GF-D8 (cell line): ENCODE data around the gene PAX5.

Source experiments
- DNase-seq: peaks from one replicate; lab custom pipeline; 2025; lab: John Stamatoyannopoulos, UW

The PAX5 gene

DNA sequence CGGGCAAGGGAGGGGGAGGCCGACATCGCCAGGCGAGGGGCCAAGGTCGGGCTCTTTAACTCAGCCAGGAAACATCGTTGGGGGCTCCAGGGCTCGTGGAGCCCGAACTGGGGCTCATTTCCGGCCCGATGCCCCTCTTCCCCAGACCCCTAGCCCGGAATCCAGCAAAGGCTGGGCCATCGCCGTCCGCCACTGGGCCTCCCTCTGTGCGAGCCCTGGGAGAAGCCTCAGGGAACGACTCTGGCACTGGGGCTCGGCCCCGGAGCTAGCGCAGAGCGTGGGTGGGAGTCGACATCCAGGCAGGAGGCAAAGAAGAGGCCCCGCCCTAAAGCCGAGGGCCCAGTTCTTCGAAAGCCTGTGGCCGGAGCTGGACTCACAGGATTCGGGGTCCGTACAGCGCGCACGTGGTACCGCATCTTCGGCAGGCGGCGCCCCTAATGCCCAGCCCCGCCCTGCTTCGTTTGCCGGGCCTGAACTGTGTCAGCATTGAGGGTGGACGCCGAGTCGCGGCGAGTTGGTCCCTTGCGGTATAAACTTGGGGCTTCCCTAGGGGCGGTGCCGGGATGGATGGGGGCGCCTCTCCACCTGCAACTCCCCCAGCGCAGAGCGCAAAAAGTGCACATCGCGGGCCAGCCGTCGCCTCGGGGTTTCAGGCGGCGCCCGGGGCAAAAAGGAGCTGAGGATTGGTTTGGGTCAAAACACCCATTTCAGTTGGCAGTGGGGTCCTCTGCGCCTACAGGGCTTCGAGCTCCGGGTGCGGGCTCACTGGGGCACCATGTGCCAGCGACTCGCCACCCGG lies 3.6 kb upstream of the PAX5 start:
- DNase-seq, result peak; percentile 30

DNA sequence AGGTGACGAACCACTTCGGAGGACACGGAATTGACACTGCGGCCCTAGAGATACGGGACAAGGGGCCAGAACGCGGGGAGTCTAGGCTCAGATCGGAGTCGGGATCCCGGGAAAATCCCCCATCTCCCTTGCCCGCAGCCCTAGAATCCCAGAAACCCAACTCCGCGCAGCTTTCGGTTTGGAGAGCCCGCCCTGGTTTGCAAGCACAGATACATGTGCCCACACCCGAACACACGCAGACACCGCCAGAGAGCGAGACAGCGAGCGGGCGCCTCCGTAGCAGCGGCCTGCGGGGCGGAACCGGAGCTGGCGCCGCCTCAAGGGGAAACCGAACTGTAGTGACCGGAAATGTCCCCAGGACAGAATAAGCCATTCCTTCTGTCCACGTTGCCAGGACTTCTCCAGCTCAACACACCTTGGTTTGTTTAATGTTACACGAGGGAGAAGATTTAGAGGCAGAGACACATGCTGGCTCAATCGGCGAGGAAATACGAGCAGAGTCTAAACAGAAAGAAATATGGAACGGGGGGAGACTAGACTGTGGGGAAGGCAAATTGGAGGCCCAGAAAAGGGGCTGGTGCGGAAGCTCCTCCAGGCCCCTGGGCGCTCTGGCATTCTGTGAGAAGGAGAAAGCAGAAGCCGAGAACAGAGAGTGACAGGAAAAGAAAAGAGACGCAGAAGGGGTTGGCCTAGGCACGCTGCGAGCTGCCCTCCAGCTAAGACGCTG lies 2.9 kb upstream of the PAX5 start:
- peak; percentile 60 for DNase-seq

DNA sequence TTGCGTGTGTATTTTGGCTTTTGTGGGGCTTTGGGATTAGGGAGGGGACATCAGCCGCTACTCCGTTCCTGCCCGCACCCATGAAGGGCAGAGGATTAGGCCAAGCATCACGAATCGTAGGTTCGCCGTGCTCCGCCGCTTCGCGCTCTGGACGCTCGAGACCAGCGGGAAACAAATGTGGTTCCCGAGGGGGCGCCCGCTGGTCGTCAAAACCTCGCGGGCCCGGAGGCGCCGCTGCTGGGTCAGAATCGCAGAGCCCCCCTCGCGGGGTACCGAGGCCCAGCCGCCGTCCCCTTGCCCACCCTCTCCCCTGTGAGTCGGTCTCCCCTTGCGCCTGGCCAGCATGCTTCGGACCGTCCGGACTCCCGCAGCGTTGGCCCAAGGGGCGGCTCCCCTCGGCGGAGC lies 2.3 kb upstream of the PAX5 start:
- peak; percentile 28 for DNase-seq

DNA sequence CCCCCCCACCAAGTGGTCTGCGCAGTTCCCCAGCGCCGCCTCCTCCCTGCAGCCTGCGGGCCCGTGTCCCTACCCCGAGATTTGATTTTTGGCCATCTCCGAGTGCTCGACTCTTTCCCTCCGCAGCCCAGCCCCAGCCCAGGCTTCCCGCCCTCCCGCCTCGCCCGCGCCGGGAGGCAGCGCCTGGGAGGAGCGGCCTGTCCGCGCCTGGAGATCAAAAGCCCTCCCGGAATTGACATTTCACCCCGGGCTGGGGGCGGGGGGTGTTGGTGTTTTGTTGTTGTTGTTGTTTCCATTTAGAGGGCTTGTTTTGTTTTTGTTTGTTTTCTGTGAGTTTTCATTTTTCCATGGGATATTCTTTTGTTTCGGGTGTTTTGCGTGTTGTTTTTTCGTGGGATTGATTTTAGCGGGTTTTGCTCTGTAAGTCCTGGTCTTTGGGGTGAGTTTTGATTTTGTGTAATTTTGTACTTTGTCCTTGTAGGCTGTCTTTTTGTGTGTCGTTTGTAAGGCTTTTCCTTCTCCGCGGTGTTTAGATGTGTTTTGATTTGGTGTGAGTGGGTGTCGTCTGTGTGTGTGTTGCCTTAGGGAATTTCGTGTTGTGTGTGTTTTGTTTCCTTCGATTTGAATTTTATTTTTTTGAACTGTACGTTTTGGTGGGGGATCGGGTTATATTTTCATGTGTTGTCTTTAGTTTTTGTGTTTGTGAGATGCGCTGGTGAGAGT lies 1.7 kb upstream of the PAX5 start:
- DNase-seq, result no peak

DNA sequence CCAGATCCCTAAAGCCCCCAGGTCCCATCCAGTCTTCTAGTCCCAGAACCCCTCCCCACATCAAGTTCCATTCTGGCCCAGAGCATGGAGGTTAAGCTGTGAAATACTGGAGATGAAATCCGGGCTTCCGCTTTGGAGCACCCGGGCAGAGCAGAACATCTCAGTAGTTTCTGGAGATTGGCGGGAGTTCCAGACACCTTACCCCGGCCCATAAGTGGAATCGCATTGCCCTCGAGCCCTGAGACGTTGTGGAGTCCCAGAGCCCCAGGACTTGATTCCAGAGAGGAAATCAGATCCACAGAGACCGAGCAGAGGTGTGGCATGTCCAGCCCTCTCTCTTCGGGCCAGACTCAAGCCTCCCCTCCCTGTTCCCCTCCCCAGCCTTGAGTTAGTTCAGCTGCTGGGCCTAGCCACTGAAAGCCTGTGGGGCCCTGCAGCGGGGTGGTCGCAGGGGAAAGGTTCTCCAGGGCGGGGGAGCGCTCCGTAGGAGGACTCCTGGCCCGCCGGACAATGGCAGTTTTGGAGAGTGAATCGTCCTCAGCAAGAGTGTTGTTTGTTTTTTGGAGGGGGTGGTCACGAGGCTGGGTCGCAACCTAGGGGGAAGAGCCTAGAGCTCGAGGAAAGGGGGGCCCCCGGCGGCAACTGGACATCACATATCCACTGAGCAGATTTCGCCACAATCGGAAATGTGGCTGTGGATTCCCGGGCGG lies 1.0 kb upstream of the PAX5 start:
- peak; percentile 53 for DNase-seq

GRCh38 chr9:37034305-37034937 lies 353 bp upstream of the PAX5 start:
- peak; percentile 54 for DNase-seq

DNA sequence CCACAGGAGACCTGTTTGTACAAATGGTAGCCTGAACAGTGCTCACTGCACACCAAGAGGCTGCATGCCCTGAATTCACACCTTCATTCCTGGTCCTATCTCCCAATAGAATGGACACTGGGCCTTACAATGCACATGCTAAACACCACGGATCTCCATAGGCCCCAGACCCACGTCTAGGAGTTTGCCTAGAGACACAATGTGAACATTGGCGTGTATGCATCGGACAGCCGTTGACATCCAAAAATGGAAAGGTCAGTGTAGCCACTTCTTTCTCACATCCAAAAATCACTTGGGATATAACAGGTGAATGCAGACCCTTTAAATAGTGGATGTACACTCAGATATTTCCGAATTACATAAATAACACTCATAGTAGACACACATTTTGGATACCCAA lies 927 bp downstream of the PAX5 start:
- no peak for DNase-seq

DNA sequence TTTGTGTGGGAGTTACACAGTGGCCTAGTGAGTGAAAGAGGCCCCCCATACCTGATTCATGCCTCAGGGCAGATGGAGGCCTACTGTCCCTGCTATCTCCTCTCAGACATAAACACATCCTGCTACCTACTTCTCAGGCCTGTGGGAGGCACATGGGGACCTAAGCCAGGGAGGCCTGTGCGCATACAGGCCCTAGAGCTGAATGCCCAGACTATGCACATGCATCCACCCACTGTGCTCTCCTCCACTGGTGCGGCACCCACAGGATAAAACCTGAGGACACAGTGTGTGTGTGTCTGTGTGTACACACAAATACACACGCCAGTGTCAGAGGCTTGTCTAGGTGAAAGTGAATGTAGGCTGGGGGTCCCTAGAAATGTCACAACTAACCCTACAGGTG lies 1.4 kb downstream of the PAX5 start:
- no peak for DNase-seq

DNA sequence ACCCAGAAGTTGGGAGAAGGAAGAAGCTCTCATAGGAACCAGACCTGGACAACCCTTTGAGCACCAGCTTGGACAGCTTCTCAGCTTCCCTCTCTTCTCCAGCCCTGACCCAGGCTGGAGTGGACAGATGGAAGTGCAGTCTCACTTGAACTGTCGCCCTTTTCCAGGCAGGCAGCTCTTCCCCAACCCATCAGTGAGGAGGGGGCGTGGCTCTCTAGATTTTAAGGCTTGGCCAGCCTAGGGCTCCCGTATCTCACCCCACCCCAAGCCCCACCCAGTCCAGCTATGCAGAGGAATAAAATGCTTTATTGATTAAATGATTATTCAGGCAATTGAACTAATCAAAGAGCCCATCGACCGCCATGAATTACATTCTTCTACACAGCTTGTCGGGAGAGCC lies 2.2 kb downstream of the PAX5 start:
- no peak for DNase-seq

DNA sequence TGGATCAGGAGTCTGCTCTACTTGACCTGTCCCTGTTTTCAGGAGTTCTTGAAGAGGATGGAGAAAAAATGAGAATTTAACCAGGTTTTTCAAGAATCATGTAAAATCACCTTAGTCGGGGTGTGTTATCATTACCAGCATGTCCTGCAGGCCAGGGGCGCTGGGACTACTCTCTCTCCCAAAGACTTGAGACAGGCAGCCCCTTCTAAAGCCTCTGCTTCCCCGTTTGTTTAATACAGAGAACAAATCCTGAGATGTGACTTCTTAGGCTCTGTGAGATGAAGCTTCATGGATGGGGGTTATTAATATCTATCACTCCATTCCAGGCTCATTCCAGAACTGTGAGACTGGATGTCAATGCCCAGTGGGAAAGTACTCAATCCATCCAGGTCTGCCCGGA lies 3.0 kb downstream of the PAX5 start:
- no peak for DNase-seq

DNA sequence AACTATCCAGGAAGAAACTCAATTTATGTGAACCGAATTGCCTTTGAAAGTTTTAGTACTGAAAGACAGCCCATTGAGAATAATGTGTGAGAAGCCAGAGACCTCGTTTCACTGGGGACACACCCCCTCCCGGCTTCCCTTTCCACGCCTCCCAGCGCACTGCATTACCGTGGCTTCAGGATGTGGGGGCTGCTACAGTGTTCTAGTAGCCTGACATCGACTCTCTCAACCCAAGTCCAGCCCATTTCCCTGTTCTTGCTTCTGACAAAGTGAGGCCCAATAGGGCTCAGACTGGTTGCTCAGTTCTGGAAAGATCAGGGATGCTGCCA lies 3.5 kb downstream of the PAX5 start:
- DNase-seq, result no peak

DNA sequence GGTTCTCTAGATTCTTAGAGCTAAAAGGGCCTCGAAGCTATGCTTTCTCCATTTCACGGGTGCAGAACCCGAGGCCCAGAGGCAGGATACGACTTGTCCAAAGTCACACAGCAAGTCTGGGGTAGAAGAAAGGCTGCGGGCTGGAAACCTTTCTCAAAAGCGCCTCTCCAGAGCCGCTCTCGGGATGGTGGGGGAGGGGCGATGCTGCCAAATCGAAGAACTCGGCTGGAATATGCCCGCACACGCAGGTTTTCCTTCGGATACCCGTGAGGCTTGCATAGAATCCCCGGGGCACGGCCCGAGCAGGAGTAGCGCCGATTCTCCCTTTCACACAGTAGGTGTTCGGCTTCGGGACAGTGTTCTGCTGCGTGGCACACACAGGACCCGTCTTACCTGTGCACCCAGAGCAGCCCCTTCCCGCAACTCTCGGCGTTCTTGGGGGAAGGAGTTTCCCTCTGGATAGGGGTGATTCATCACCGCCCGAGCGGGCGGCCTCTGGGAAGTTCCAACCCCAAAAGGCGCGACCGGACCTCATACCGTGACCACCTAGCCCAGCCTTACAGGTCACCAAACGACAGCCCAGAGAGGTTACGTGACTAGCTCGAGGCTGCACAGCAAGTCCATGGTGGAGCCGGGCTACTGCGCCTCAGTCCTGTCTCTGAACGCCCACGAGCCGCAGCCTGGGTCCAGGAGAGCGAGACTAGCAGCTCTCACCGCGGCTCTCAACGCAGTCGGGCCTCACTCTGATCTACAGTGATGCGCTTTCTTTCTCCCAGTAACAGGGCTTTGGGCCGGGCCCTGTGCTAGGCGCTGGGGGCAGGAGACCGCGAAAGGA lies 4.1 kb downstream of the PAX5 start:
- DNase-seq, result no peak

- DNase-seq, result no peak
These were observed 4.7 kb downstream of the PAX5 start for GRCh38 chr9:37029304-37029775.

GRCh38 chr9:37028420-37029031 lies 5.5 kb downstream of the PAX5 start:
- no peak for DNase-seq

GRCh38 chr9:37027582-37028419 lies 6.3 kb downstream of the PAX5 start:
- DNase-seq, result peak; percentile 84

DNA sequence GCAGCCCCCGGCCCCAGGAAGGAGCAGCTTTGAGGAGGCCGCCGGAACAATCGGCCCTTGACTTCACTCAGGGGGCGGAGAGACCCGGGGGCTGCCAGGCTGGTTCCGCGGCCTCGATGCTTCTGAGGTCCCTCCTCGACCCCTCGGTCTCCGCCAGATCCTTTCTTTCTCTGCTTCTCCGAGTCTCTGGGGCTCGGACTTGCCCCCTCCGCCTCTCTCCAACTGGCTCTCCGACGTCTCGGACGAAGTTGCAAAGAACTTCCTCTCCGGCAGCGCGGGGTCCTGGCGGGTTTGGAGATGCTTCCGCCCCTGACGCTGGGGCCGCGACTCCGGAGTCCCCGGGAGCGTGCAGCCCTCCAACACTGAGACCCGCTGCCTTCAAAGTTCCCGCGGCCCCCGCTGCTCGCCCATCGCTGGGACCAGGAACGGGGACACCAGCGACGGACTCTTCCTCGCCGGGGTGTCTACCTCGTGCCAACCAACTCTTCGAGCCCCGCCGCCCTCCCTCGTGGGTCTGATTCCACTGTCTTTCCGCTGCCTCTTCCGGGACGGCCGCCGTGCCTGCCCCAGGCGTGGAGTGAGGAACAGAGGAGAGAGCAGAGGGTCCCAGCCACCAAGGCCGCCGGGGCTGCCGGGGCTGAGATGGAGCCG lies 7.0 kb downstream of the PAX5 start:
- DNase-seq, result no peak

- DNase-seq, result no peak
These were observed 7.7 kb downstream of the PAX5 start for GRCh38 chr9:37026113-37026930.

DNA sequence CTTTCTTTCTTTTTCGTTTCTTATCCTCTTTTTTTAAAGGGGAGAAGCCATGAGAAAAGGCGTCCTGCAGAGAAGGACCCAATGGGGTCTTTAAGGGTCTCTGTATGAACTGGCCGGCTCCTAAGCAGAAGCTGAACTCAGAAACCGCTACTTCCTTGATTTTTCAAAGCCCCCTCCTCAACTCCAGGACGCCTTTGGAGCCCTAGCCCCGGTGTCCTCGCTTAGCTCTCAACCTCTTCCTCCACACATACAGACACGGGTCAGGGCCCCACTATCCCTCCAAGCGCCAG lies 8.3 kb downstream of the PAX5 start:
- DNase-seq, result no peak
